ENCODE results near the gene OR4D9.

The OR4D9 gene

GRCh38 chr11:59547605-59548308 lies 36.4 kb downstream of the OR4D9 start:
- intact Hi-C loops (cut with DNase I) = loop anchor here (10.0 kb wide), 1 partner anchor 257 kb away; no protein-coding TSS in a partner anchor

GRCh38 chr11:59548309-59548656 lies 36.9 kb downstream of the OR4D9 start:
- intact Hi-C loops (cut with DNase I) = loop anchor here (10.0 kb wide), 1 partner anchor 257 kb away; no protein-coding TSS in a partner anchor

More at GRCh38 chr11:59547605-59548308, 36.4 kb downstream of the OR4D9 start:
- DNase-seq = peak in 1 of 42 donors; percentile 5

GRCh38 chr11:59550368-59550841 lies 39.1 kb downstream of the OR4D9 start:
- DNase-seq = peak; percentile 58 to 94 (median 82)
- intact Hi-C loops (cut with DNase I) = loop anchor here (5.0 kb wide), 1 partner anchor 67 kb away; the partner anchor contains the start of gene OSBP

More at GRCh38 chr11:59548309-59548656, 36.9 kb downstream of the OR4D9 start:
- DNase-seq = no peak

- intact Hi-C loops (cut with DNase I) = loop anchor here (5.0 kb wide), 1 partner anchor 66 kb away; the partner anchor contains the start of gene OSBP
- DNase-seq = peak in 41 of 42 donors; percentile 48 to 88 (median 72)
Observed at GRCh38 chr11:59550842-59551658, 39.7 kb downstream of the OR4D9 start.

- intact Hi-C loops (cut with DNase I) = loop anchor here (5.0 kb wide), 1 partner anchor 65 kb away; the partner anchor contains the start of gene OSBP
- DNase-seq = peak in 14 of 42 donors; percentile 33 to 74 (median 44)
Observed at GRCh38 chr11:59551659-59552521, 40.6 kb downstream of the OR4D9 start.

GRCh38 chr11:59552844-59553243 lies 41.5 kb downstream of the OR4D9 start:
- DNase-seq = no peak
- intact Hi-C loops (cut with DNase I) = loop anchor here (5.0 kb wide), 1 partner anchor 64 kb away; the partner anchor contains the start of gene OSBP

GRCh38 chr11:59553323-59553722 lies 42.0 kb downstream of the OR4D9 start:
- intact Hi-C loops (cut with DNase I) = loop anchor here (5.0 kb wide), 1 partner anchor 64 kb away; the partner anchor contains the start of gene OSBP
- DNase-seq = no peak

GRCh38 chr11:59555601-59556114 lies 44.3 kb downstream of the OR4D9 start:
- intact Hi-C loops (cut with DNase I) = loop anchor here (5.0 kb wide), 1 partner anchor 112 kb away; the partner anchor contains the start of gene PATL1
- peak in 2 of 42 donors; percentile 5 to 46 for DNase-seq

- intact Hi-C loops (cut with DNase I) = loop anchor here (5.0 kb wide), 1 partner anchor 111 kb away; the partner anchor contains the start of gene PATL1
- DNase-seq = peak; percentile 44 to 90 (median 76)
Observed at GRCh38 chr11:59556115-59556916, 45.0 kb downstream of the OR4D9 start.

- intact Hi-C loops (cut with DNase I) = loop anchor here (5.0 kb wide), 1 partner anchor 110 kb away; the partner anchor contains the start of gene PATL1
Observed at GRCh38 chr11:59556917-59557348, 45.6 kb downstream of the OR4D9 start.

GRCh38 chr11:59558270-59558643 lies 46.9 kb downstream of the OR4D9 start:
- peak in 1 of 42 donors; percentile 45 for DNase-seq
- intact Hi-C loops (cut with DNase I) = loop anchor here (5.0 kb wide), 1 partner anchor 109 kb away; the partner anchor contains the start of gene PATL1

More at GRCh38 chr11:59556917-59557348, 45.6 kb downstream of the OR4D9 start:
- DNase-seq = peak in 4 of 42 donors; percentile 7 to 45 (median 26)

GRCh38 chr11:59559886-59560285 lies 48.5 kb downstream of the OR4D9 start:
- intact Hi-C loops (cut with DNase I) = loop anchor here (5.0 kb wide), 2 partner anchors 52 to 107 kb away; partner anchors contain the start of gene PATL1
- peak in 6 of 42 donors; percentile 11 to 56 (median 34) for DNase-seq

- intact Hi-C loops (cut with DNase I) = loop anchor here (5.0 kb wide), 1 partner anchor 52 kb away; no protein-coding TSS in a partner anchor
- DNase-seq = peak in 40 of 42 donors; percentile 51 to 93 (median 75)
Observed at GRCh38 chr11:59560290-59560701, 49.0 kb downstream of the OR4D9 start.

- peak; percentile 56 to 92 (median 81) for DNase-seq
- intact Hi-C loops (cut with DNase I) = loop anchor here (5.0 kb wide), 1 partner anchor 51 kb away; no protein-coding TSS in a partner anchor
Observed at GRCh38 chr11:59560702-59561473, 49.5 kb downstream of the OR4D9 start.

- DNase-seq = peak in 8 of 42 donors; percentile 38 to 61 (median 50)
- intact Hi-C loops (cut with DNase I) = loop anchor here (5.0 kb wide), 1 partner anchor 50 kb away; no protein-coding TSS in a partner anchor
Observed at GRCh38 chr11:59562292-59562691, 51.0 kb downstream of the OR4D9 start.

Data from head of caudate nucleus (tissue), 42 donors.